ENCODE measurements around the gene LTBP1. TPM values are rescaled to one million over a fixed set of nuclear protein-coding genes. Genes with fewer than 3 reads are reported as not detected.
A peak's percentile ranks its signal among the peaks of the same experiment; 100 is the strongest.

The LTBP1 gene
- total RNA-seq, 1 experiment from 2014 or later = 28.5 TPM

- H2BK12ac ChIP-seq (ENCODE audit: insufficient read length, low read depth, low read length) = no peak overlapping the region
- no peak for TF ChIP-seq CTCF (conservative IDR thresholded peaks at IDR 0.05)
- H4K91ac ChIP-seq (ENCODE audit: insufficient read length, low read depth, low read length) = no peak overlapping the region
- H3K56ac ChIP-seq (ENCODE audit: insufficient read length, low read depth, low read length) = no peak overlapping the region
- no peaks in the 10 kb centered on the region for H3K27me3 Mint-ChIP-seq (ENCODE audit: low read depth)
- no peak overlapping the region for H4K8ac ChIP-seq (replicated peaks; ENCODE audit: insufficient read length, low read depth, low read length)
- H2BK120ac ChIP-seq (ENCODE audit: low read depth, low read length, poor library complexity, severe bottlenecking) = no peak overlapping the region
- H3K27me3 ChIP-seq (ENCODE audit: insufficient read depth, low read length) = no peaks in the 10 kb centered on the region
- no peak overlapping the region for H3K23ac ChIP-seq (ENCODE audit: insufficient read length, low read depth, low read length)
- no peaks in the 10 kb centered on the region for H3K79me1 ChIP-seq (ENCODE audit: insufficient read depth, low read depth, low read length, poor library complexity, severe bottlenecking)
- H4K20me1 ChIP-seq (ENCODE audit: control insufficient read depth, insufficient read depth, insufficient read length) = no peaks in the 10 kb centered on the region
- no CpG with 5 or more reads among the region's 11 CpGs for WGBS (ENCODE audit: extremely low coverage, insufficient read length, low lambda C conversion rate)
- H3K36me3 Mint-ChIP-seq (ENCODE audit: insufficient read depth in 1 of 3, low read depth in 3 of 3) = no peaks in the 10 kb centered on the region
- no peaks in the 10 kb centered on the region for H3K9me3 ChIP-seq (ENCODE audit: control insufficient read depth, low read depth, low read length)
- no peak overlapping the region for H3K4me2 ChIP-seq (ENCODE audit: insufficient read depth, insufficient read length, low read length)
- no peak overlapping the region for H3K4me3 Mint-ChIP-seq
- no peak overlapping the region for H3T11ph ChIP-seq (ENCODE audit: low read length)
- H2AFZ ChIP-seq (ENCODE audit: low read length) = no peak overlapping the region
- no peak overlapping the region for H3K27ac ChIP-seq (ENCODE audit: insufficient read length, low read depth, low read length)
- H2AK5ac ChIP-seq (ENCODE audit: insufficient read length, low read length) = no peak overlapping the region
- H3K14ac ChIP-seq (ENCODE audit: insufficient read depth, low read length) = no peak overlapping the region
- H3K9ac ChIP-seq (ENCODE audit: extremely low read depth, insufficient read length, low read length) = no peak overlapping the region
- H2BK20ac ChIP-seq (ENCODE audit: low read depth, low read length, poor library complexity, severe bottlenecking) = no peak overlapping the region
- H2BK15ac ChIP-seq (ENCODE audit: low read depth, low read length) = no peak overlapping the region
- H2BK5ac ChIP-seq (ENCODE audit: insufficient read length, low read length) = no peak overlapping the region
- no peaks in the 10 kb centered on the region for H3K79me2 ChIP-seq (ENCODE audit: insufficient read depth, low read length)
- H3K23me2 ChIP-seq (ENCODE audit: insufficient read length, low read depth, low read length, poor library complexity, severe bottlenecking) = no peaks in the 10 kb centered on the region
- H3K4me1 ChIP-seq (ENCODE audit: insufficient read depth, low read length) = no peaks in the 10 kb centered on the region; the same call in 1 of the 2 replicates
- H3K4ac ChIP-seq (ENCODE audit: low read depth, low read length) = no peak overlapping the region
- H3K18ac ChIP-seq (ENCODE audit: insufficient read length, low read depth, low read length) = no peak overlapping the region
- peaks cover 17% of the 10 kb centered on the region in 2 experiments for H3K4me1 Mint-ChIP-seq
- no peak overlapping the region for H4K5ac ChIP-seq (ENCODE audit: insufficient read length, low read depth, low read length)
- no peaks in the 10 kb centered on the region for H3K9me3 Mint-ChIP-seq
- H3K27ac Mint-ChIP-seq = peak overlapping the region in 1 of 3 experiments; percentile 85; a peak in 2 of 7 replicates
- DNase-seq = no peak
Measured at GRCh38 chr2:33214436-33214835, 267.7 kb downstream of the LTBP1 start.
